Naive thymus-derived CD4-positive, alpha-beta T cell (primary cell): Measurements from ENCODE around the gene ANKRD13D. TPM values are rescaled to one million over a fixed set of nuclear protein-coding genes. Genes with fewer than 3 reads are reported as not detected.

Experiments
- ATAC-seq: fragments of 150-1000 bp; cut with Tn5 transposase; 2 replicates; pipeline ENCODE4 v1.10.0; 2021; ENCODE audit warnings: mild to moderate bottlenecking, moderate library complexity
- CTCF ChIA-PET: fragments of 350-600 bp; sonication (Branson Sonifier 250); formaldehyde crosslinking; loops from one replicate; lab custom pipeline; 2021; ENCODE audit warnings: antibody characterized with exemption; lab: Charles Lee
- POLR2A ChIA-PET: fragments of 350-600 bp; sonication (Branson Sonifier 250); formaldehyde crosslinking; loops from one replicate; lab custom pipeline; 2021; ENCODE audit warnings: antibody characterized with exemption, inconsistent platforms; lab: Charles Lee
- DNase-seq, 9 donors: peaks; one replicate each; pipeline versions ENCODE4 v3.0.0 to v3.0.0-alpha.2; 2020 to 2022; ENCODE audit warnings: mixed read lengths in 1 of 9
- H3K27ac ChIP-seq: one replicate; pipeline ENCODE4 v1.7.0; 2013; ENCODE audit warnings: mild to moderate bottlenecking, low read depth, low read length, moderate library complexity
- H3K27me3 ChIP-seq, 2 donors: one replicate each; pipeline ENCODE4 v1.7.0; 2013; ENCODE audit warnings: low read length in 2 of 2, mild to moderate bottlenecking in 2 of 2, moderate library complexity in 2 of 2; ENCODE audit not compliant: control insufficient read depth in 2 of 2, insufficient read depth in 2 of 2
- H3K36me3 ChIP-seq, 3 experiments: 1 replicate in 2 of 3; 2 replicates in 1 of 3; pipeline ENCODE4 v1.7.0; 2013; ENCODE audit warnings: low read length in 3 of 3, mild to moderate bottlenecking in 3 of 3, moderate library complexity in 1 of 3; ENCODE audit not compliant: insufficient read depth in 3 of 3, control insufficient read depth in 2 of 3
- H3K4me1 ChIP-seq, 2 donors: one replicate each; pipeline ENCODE4 v1.7.0; 2013; ENCODE audit warnings: low read length in 2 of 2, mild to moderate bottlenecking in 2 of 2, moderate library complexity in 1 of 2; ENCODE audit not compliant: control insufficient read depth in 2 of 2, insufficient read depth in 2 of 2
- H3K4me3 ChIP-seq: 2 replicates; pipeline ENCODE4 v1.7.0; 2013; ENCODE audit warnings: mild to moderate bottlenecking, low read length
- H3K9me3 ChIP-seq, 3 experiments: 1 replicate in 2 of 3; 2 replicates in 1 of 3; pipeline ENCODE4 v1.7.0; 2013; ENCODE audit warnings: low read length in 3 of 3; ENCODE audit not compliant: control insufficient read depth in 2 of 3
- H3K27ac Mint-ChIP-seq, 9 donors: one replicate each; pipeline ENCODE4 v1.8.0; 2020 to 2022; ENCODE audit warnings: mixed read lengths in 9 of 9, mild to moderate bottlenecking in 8 of 9, moderate library complexity in 5 of 9, inconsistent platforms in 2 of 9
- H3K27me3 Mint-ChIP-seq, 5 donors: one replicate each; pipeline ENCODE4 v1.8.0; 2021 to 2022; ENCODE audit warnings: mixed read lengths in 5 of 5, mild to moderate bottlenecking in 1 of 5
- H3K36me3 Mint-ChIP-seq, 5 donors: one replicate each; pipeline ENCODE4 v1.8.0; 2020 to 2022; ENCODE audit warnings: mixed read lengths in 5 of 5, mild to moderate bottlenecking in 3 of 5, inconsistent platforms in 1 of 5
- H3K4me1 Mint-ChIP-seq, 7 donors: one replicate each; pipeline ENCODE4 v1.8.0; 2020 to 2022; ENCODE audit warnings: mixed read lengths in 7 of 7, mild to moderate bottlenecking in 3 of 7, inconsistent platforms in 1 of 7
- H3K4me3 Mint-ChIP-seq, 10 donors: one replicate each; pipeline ENCODE4 v1.8.0; 2020 to 2022; ENCODE audit warnings: mild to moderate bottlenecking in 10 of 10, mixed read lengths in 10 of 10, moderate library complexity in 6 of 10, inconsistent platforms in 2 of 10
- H3K9me3 Mint-ChIP-seq, 11 donors: one replicate each; pipeline ENCODE4 v1.8.0; 2020 to 2022; ENCODE audit warnings: mixed read lengths in 11 of 11, mild to moderate bottlenecking in 4 of 11, inconsistent platforms in 1 of 11, moderate library complexity in 1 of 11
- intact Hi-C, 2 donors: fragments of 100-400 bp; cut with micrococcal nuclease; formaldehyde crosslinking; loops; one replicate each; pipeline ENCODE4 v1.15.1; 2023
- polyA plus RNA-seq, 2 donors: library from polyadenylated mRNA; unstranded; fragments of 300-500 nt; fragmentation: Illumina TruSeq; gene quantifications; one replicate each; pipeline ENCODE4 v1.2.3, GENCODE V29; 2021
- total RNA-seq, 6 experiments: library from RNA in 5 of 6; stranded (reverse) in 5 of 6; gene quantifications; 1 replicate in 5 of 6; 2 replicates in 1 of 6; pipeline ENCODE4 v1.2.3 and lab custom pipeline; 2021 to 2026

Gene ANKRD13D
- total and polyA plus RNA-seq, 7 experiments from 2014 or later: 6.3 to 286 (median 187) TPM

- DNase-seq: no peak
- Mint-ChIP-seq H3K27me3 (no peaks in the 10 kb centered on the region), H3K27ac (peak overlapping the region in 8 of 9 donors; percentile 5 to 80 (median 64)), H3K4me1 (peaks cover 41 to 72% (median 57%) of the 10 kb centered on the region in 7 donors), H3K36me3 (peaks cover 29 to 74% (median 66%) of the 10 kb centered on the region in 5 donors), H3K4me3 (no peak overlapping the region), H3K9me3 (peaks cover 0 to 6% (median 0%) of the 10 kb centered on the region in 11 donors)
- intact Hi-C loops: no loop called here
- no peaks in the 10 kb centered on the region for H3K27me3 ChIP-seq
- CTCF ChIA-PET: interaction anchor here (0.7 kb wide), 2 partner anchors 12 to 46 kb away, joined by 4 to 5 read pairs; no protein-coding TSS in a partner anchor
- H3K4me1 ChIP-seq: peaks cover 15 to 30% of the 10 kb centered on the region in 2 donors
- no peak for ATAC-seq
- peaks cover 46 to 77% (median 62%) of the 10 kb centered on the region in 3 experiments for H3K36me3 ChIP-seq
- H3K9me3 ChIP-seq: no peaks in the 10 kb centered on the region
- POLR2A ChIA-PET: no interaction called here
- H3K27ac ChIP-seq: no peak overlapping the region
- H3K4me3 ChIP-seq: no peak overlapping the region
Observed at GRCh38 chr11:67245046-67245445, 44.1 kb upstream of the ANKRD13D start.

GRCh38 chr11:67247946-67248550 lies 41.1 kb upstream of the ANKRD13D start:
- peaks cover 33 to 68% (median 62%) of the 10 kb centered on the region in 7 donors for H3K4me1 Mint-ChIP-seq
- H3K36me3 Mint-ChIP-seq: peaks cover 29 to 64% (median 46%) of the 10 kb centered on the region in 5 donors
- intact Hi-C loops: no loop called here
- H3K4me3 ChIP-seq: no peak overlapping the region
- peak overlapping the region; percentile 17 for H3K27ac ChIP-seq
- peaks cover 52 to 98% (median 76%) of the 10 kb centered on the region in 3 experiments for H3K36me3 ChIP-seq
- H3K27me3 Mint-ChIP-seq: no peaks in the 10 kb centered on the region
- DNase-seq (no peak), ATAC-seq (no peak)
- H3K27me3 ChIP-seq: no peaks in the 10 kb centered on the region
- no peaks in the 10 kb centered on the region for H3K9me3 ChIP-seq
- peaks cover 4 to 26% of the 10 kb centered on the region in 2 donors for H3K4me1 ChIP-seq
- H3K4me3 Mint-ChIP-seq: no peak overlapping the region
- no peaks in the 10 kb centered on the region for H3K9me3 Mint-ChIP-seq
- CTCF ChIA-PET: no interaction called here
- POLR2A ChIA-PET: interaction anchor here (0.6 to 1.4 kb wide), 4 partner anchors 8 to 126 kb away, joined by 3 to 7 read pairs (median 3); partner anchors contain the start of gene CLCF1
- peak overlapping the region in 6 of 9 donors; percentile 5 to 62 (median 30) for H3K27ac Mint-ChIP-seq

- CTCF ChIA-PET: no interaction called here
- Histone ChIP-seq H3K9me3 (no peaks in the 10 kb centered on the region), H3K36me3 (peaks cover 54 to 98% (median 78%) of the 10 kb centered on the region in 3 experiments), H3K4me1 (peaks cover 4 to 26% of the 10 kb centered on the region in 2 donors), H3K27ac (peak overlapping the region; percentile 27), H3K4me3 (no peak overlapping the region), H3K27me3 (no peaks in the 10 kb centered on the region)
- H3K36me3 Mint-ChIP-seq: peaks cover 32 to 64% (median 48%) of the 10 kb centered on the region in 5 donors
- H3K27me3 Mint-ChIP-seq: no peaks in the 10 kb centered on the region
- POLR2A ChIA-PET: interaction anchor here (0.6 to 1.6 kb wide), 4 partner anchors 9 to 125 kb away, joined by 3 to 7 read pairs (median 4); partner anchors contain the start of gene CLCF1
- H3K4me1 Mint-ChIP-seq: peaks cover 32 to 68% (median 62%) of the 10 kb centered on the region in 7 donors
- intact Hi-C loops: no loop called here
- DNase-seq: no peak
- H3K27ac Mint-ChIP-seq: peak overlapping the region in 5 of 9 donors; percentile 39 to 62 (median 49)
- H3K4me3 Mint-ChIP-seq: no peak overlapping the region
- no peak for ATAC-seq
- no peaks in the 10 kb centered on the region for H3K9me3 Mint-ChIP-seq
Observed at GRCh38 chr11:67248653-67249052, 40.5 kb upstream of the ANKRD13D start.

GRCh38 chr11:67250059-67251043 lies 38.8 kb upstream of the ANKRD13D start:
- no peak overlapping the region for H3K4me3 ChIP-seq

GRCh38 chr11:67251841-67252240 lies 37.3 kb upstream of the ANKRD13D start:
- Histone ChIP-seq H3K9me3 (no peaks in the 10 kb centered on the region), H3K4me1 (peaks cover 4 to 21% of the 10 kb centered on the region in 2 donors), H3K27ac (no peak overlapping the region), H3K36me3 (peaks cover 39 to 99% (median 74%) of the 10 kb centered on the region in 3 experiments), H3K4me3 (no peak overlapping the region), H3K27me3 (no peaks in the 10 kb centered on the region)
- Mint-ChIP-seq H3K9me3 (no peaks in the 10 kb centered on the region), H3K27ac (peak overlapping the region in 6 of 9 donors; percentile 17 to 83 (median 33)), H3K4me3 (no peak overlapping the region), H3K4me1 (peaks cover 20 to 59% (median 40%) of the 10 kb centered on the region in 7 donors), H3K27me3 (no peaks in the 10 kb centered on the region), H3K36me3 (peaks cover 20 to 64% (median 37%) of the 10 kb centered on the region in 5 donors)
- DNase-seq (no peak), ATAC-seq (no peak)
- CTCF ChIA-PET: interaction anchor here (4.0 kb wide), 1 partner anchor 11 kb away, joined by 19 read pairs; no protein-coding TSS in a partner anchor
- intact Hi-C loops: loop anchor here in 1 of 2 donors (1.0 kb wide), 1 partner anchor 11 kb away; no protein-coding TSS in a partner anchor
- POLR2A ChIA-PET: interaction anchor here (0.6 to 5.1 kb wide), 4 partner anchors 11 to 72 kb away, joined by 3 to 40 read pairs (median 4); no protein-coding TSS in a partner anchor

More at GRCh38 chr11:67250059-67251043, 38.8 kb upstream of the ANKRD13D start:
- Histone ChIP-seq H3K27ac (no peak overlapping the region), H3K36me3 (peaks cover 49 to 98% (median 81%) of the 10 kb centered on the region in 3 experiments), H3K9me3 (no peaks in the 10 kb centered on the region), H3K27me3 (no peaks in the 10 kb centered on the region), H3K4me1 (peaks cover 4 to 21% of the 10 kb centered on the region in 2 donors)
- Mint-ChIP-seq H3K27me3 (no peaks in the 10 kb centered on the region), H3K27ac (peak overlapping the region in 7 of 9 donors; percentile 33 to 72 (median 65)), H3K4me3 (peak overlapping the region in 1 of 10 donors; percentile 42), H3K36me3 (peaks cover 31 to 68% (median 48%) of the 10 kb centered on the region in 5 donors), H3K4me1 (peaks cover 22 to 67% (median 54%) of the 10 kb centered on the region in 7 donors), H3K9me3 (no peaks in the 10 kb centered on the region)
- ChIA-PET CTCF (interaction anchor here (1.2 to 4.0 kb wide), 2 partner anchors 12 to 132 kb away, joined by 4 to 19 read pairs; no protein-coding TSS in a partner anchor), POLR2A (interaction anchor here (0.6 to 5.1 kb wide), 6 partner anchors 10 to 639 kb away, joined by 3 to 40 read pairs (median 4); partner anchors contain the start of gene RBM4)
- no peak for DNase-seq
- ATAC-seq: no peak
- intact Hi-C loops: no loop called here
